ENCODE measurements around the gene MEIKIN. TPM values are rescaled to one million over a fixed set of nuclear protein-coding genes. Genes with fewer than 3 reads are reported as not detected.

MEIKIN gene
- total RNA-seq, 1 donor from 2014 or later = not detected

GRCh38 chr5:131863700-131864099 lies 81.8 kb downstream of the MEIKIN start:
- Mint-ChIP-seq H3K9me3 (peaks cover 33% of the 10 kb centered on the region), H3K27me3 (ENCODE audit: insufficient read depth, low read depth) (no peaks in the 10 kb centered on the region)

GRCh38 chr5:131857388-131857787 lies 88.1 kb downstream of the MEIKIN start:
- Histone ChIP-seq H3K4me1 (no peaks in the 10 kb centered on the region), H2AFZ (replicated peaks) (no peak overlapping the region), H3K27me3 (no peaks in the 10 kb centered on the region), H4K20me1 (ENCODE audit: low read depth) (no peaks in the 10 kb centered on the region), H3K9ac (no peak overlapping the region), H3K4me2 (no peak overlapping the region), H3K27ac (no peak overlapping the region), H3K79me2 (ENCODE audit: low read depth) (no peaks in the 10 kb centered on the region), H3K4me3 (no peak overlapping the region), H3K36me3 (no peaks in the 10 kb centered on the region), H3K9me3 (ENCODE audit: low read depth) (no peaks in the 10 kb centered on the region), H3F3A (ENCODE audit: low read depth) (no peaks in the 10 kb centered on the region)
- TF ChIP-seq EZH2 (IDR thresholded peaks at IDR 0.05) (no peak), EZH2phosphoT487 (IDR thresholded peaks at IDR 0.05) (no peak), CTCF (IDR thresholded peaks at IDR 0.05) (no peak)
- H3K9me3 Mint-ChIP-seq = no peaks in the 10 kb centered on the region
- H3K27ac Mint-ChIP-seq = no peak overlapping the region
- H3K4me1 Mint-ChIP-seq = no peaks in the 10 kb centered on the region
- no peak overlapping the region for H3K4me3 Mint-ChIP-seq
- no peak for DNase-seq (ENCODE audit: low spot score)
- no peaks in the 10 kb centered on the region for H3K36me3 Mint-ChIP-seq
- H3K27me3 Mint-ChIP-seq (ENCODE audit: insufficient read depth, low read depth) = peaks cover 3% of the 10 kb centered on the region

More at GRCh38 chr5:131863700-131864099, 81.8 kb downstream of the MEIKIN start:
- Histone ChIP-seq H3K4me1 (no peaks in the 10 kb centered on the region), H3K4me2 (no peak overlapping the region), H3K4me3 (no peak overlapping the region), H3K9ac (no peak overlapping the region), H3F3A (ENCODE audit: low read depth) (no peaks in the 10 kb centered on the region), H3K36me3 (no peaks in the 10 kb centered on the region), H3K9me3 (ENCODE audit: low read depth) (peaks cover 6% of the 10 kb centered on the region), H2AFZ (replicated peaks) (no peak overlapping the region), H3K79me2 (ENCODE audit: low read depth) (no peaks in the 10 kb centered on the region), H3K27ac (no peak overlapping the region), H4K20me1 (ENCODE audit: low read depth) (no peaks in the 10 kb centered on the region), H3K27me3 (no peaks in the 10 kb centered on the region)
- Mint-ChIP-seq H3K27ac (no peak overlapping the region), H3K36me3 (no peaks in the 10 kb centered on the region), H3K4me3 (no peak overlapping the region), H3K4me1 (no peaks in the 10 kb centered on the region)
- no peak for TF ChIP-seq CTCF (IDR thresholded peaks at IDR 0.05)
- no peak for TF ChIP-seq EZH2 (IDR thresholded peaks at IDR 0.05)
- TF ChIP-seq EZH2phosphoT487 (IDR thresholded peaks at IDR 0.05) = no peak
- no peak for DNase-seq (ENCODE audit: low spot score)

- Mint-ChIP-seq H3K27me3 (ENCODE audit: insufficient read depth, low read depth) (peaks cover 5% of the 10 kb centered on the region), H3K4me1 (no peaks in the 10 kb centered on the region), H3K9me3 (no peaks in the 10 kb centered on the region), H3K4me3 (no peak overlapping the region), H3K36me3 (no peaks in the 10 kb centered on the region), H3K27ac (no peak overlapping the region)
- no peak overlapping the region for H2AFZ ChIP-seq (replicated peaks)
- H3K36me3 ChIP-seq = no peaks in the 10 kb centered on the region
- no peaks in the 10 kb centered on the region for H3K4me1 ChIP-seq
- H3K4me2 ChIP-seq = no peak overlapping the region
- no peak overlapping the region for H3K9ac ChIP-seq
- no peaks in the 10 kb centered on the region for H3F3A ChIP-seq (ENCODE audit: low read depth)
- H3K27ac ChIP-seq = no peak overlapping the region
- H3K27me3 ChIP-seq = no peaks in the 10 kb centered on the region
- no peaks in the 10 kb centered on the region for H4K20me1 ChIP-seq (ENCODE audit: low read depth)
- H3K9me3 ChIP-seq (ENCODE audit: low read depth) = no peaks in the 10 kb centered on the region
- no peak for TF ChIP-seq EZH2phosphoT487 (IDR thresholded peaks at IDR 0.05)
- no peak for TF ChIP-seq CTCF (IDR thresholded peaks at IDR 0.05)
- no peak for TF ChIP-seq EZH2 (IDR thresholded peaks at IDR 0.05)
- H3K79me2 ChIP-seq (ENCODE audit: low read depth) = no peaks in the 10 kb centered on the region
- H3K4me3 ChIP-seq = no peak overlapping the region
- no peak for DNase-seq (ENCODE audit: low spot score)
Observed at GRCh38 chr5:131855452-131855851, 90.0 kb downstream of the MEIKIN start.
